ENCODE data around the gene OSBPL6. TPM values are rescaled to one million over a fixed set of nuclear protein-coding genes. Genes with fewer than 3 reads are reported as not detected.

The OSBPL6 gene
- total RNA-seq, 1 experiment from 2014 or later = 2.3 TPM

- intact Hi-C loops (cut with micrococcal nuclease; ENCODE audit: unreplicated experiment) = no loop called here
- no peak for DNase-seq
- no TSS peak for BruUV-seq (replicated peaks)
- no peak overlapping the region for H3K4me3 Mint-ChIP-seq (ENCODE audit: low read depth, unreplicated experiment)
- no peaks in the 10 kb centered on the region for H3K36me3 Mint-ChIP-seq (ENCODE audit: insufficient read depth, unreplicated experiment)
- CTCF ChIA-PET = interaction anchor here (0.6 to 1.1 kb wide), 2 partner anchors 40 to 44 kb away, joined by 3 to 4 read pairs; no protein-coding TSS in a partner anchor
- H3K27me3 Mint-ChIP-seq (ENCODE audit: unreplicated experiment) = no peaks in the 10 kb centered on the region
- H3K9me3 Mint-ChIP-seq (ENCODE audit: low read depth, unreplicated experiment) = no peaks in the 10 kb centered on the region
- no peak for TF ChIP-seq CTCF (IDR thresholded peaks at IDR 0.05; ENCODE audit: unreplicated experiment)
- no peak overlapping the region for H3K27ac Mint-ChIP-seq (ENCODE audit: unreplicated experiment)
- no peaks in the 10 kb centered on the region for H3K4me1 Mint-ChIP-seq (ENCODE audit: low read depth, unreplicated experiment)
Observed at GRCh38 chr2:178391701-178392100, 197.4 kb downstream of the OSBPL6 start.

- Mint-ChIP-seq H3K4me1 (ENCODE audit: low read depth, unreplicated experiment) (no peaks in the 10 kb centered on the region), H3K27me3 (ENCODE audit: unreplicated experiment) (no peaks in the 10 kb centered on the region), H3K9me3 (ENCODE audit: low read depth, unreplicated experiment) (no peaks in the 10 kb centered on the region), H3K27ac (ENCODE audit: unreplicated experiment) (no peak overlapping the region), H3K4me3 (ENCODE audit: low read depth, unreplicated experiment) (no peak overlapping the region), H3K36me3 (ENCODE audit: insufficient read depth, unreplicated experiment) (no peaks in the 10 kb centered on the region)
- intact Hi-C loops (cut with micrococcal nuclease; ENCODE audit: unreplicated experiment) = no loop called here
- no peak for TF ChIP-seq CTCF (IDR thresholded peaks at IDR 0.05; ENCODE audit: unreplicated experiment)
- CTCF ChIA-PET = interaction anchor here (0.6 to 1.1 kb wide), 2 partner anchors 41 to 43 kb away, joined by 3 to 4 read pairs; no protein-coding TSS in a partner anchor
- DNase-seq = no peak
- BruUV-seq (replicated peaks) = no TSS peak
Observed at GRCh38 chr2:178392215-178392614, 197.9 kb downstream of the OSBPL6 start.

- Mint-ChIP-seq H3K4me1 (ENCODE audit: low read depth, unreplicated experiment) (no peaks in the 10 kb centered on the region), H3K9me3 (ENCODE audit: low read depth, unreplicated experiment) (no peaks in the 10 kb centered on the region), H3K27me3 (ENCODE audit: unreplicated experiment) (no peaks in the 10 kb centered on the region), H3K4me3 (ENCODE audit: low read depth, unreplicated experiment) (no peak overlapping the region), H3K27ac (ENCODE audit: unreplicated experiment) (no peak overlapping the region), H3K36me3 (ENCODE audit: insufficient read depth, unreplicated experiment) (no peaks in the 10 kb centered on the region)
- intact Hi-C loops (cut with micrococcal nuclease; ENCODE audit: unreplicated experiment) = loop anchor here (5.0 kb wide), 1 partner anchor 283 kb away; the partner anchor contains the start of gene RBM45
- DNase-seq = no peak
- CTCF ChIA-PET = interaction anchor here (1.2 kb wide), 1 partner anchor 20 kb away, joined by 3 read pairs; no protein-coding TSS in a partner anchor
- no TSS peak for BruUV-seq (replicated peaks)
- TF ChIP-seq CTCF (IDR thresholded peaks at IDR 0.05; ENCODE audit: unreplicated experiment) = no peak
Observed at GRCh38 chr2:178394859-178395258, 200.5 kb downstream of the OSBPL6 start.

- Mint-ChIP-seq H3K36me3 (ENCODE audit: insufficient read depth, unreplicated experiment) (no peaks in the 10 kb centered on the region), H3K4me3 (ENCODE audit: low read depth, unreplicated experiment) (no peak overlapping the region), H3K27me3 (ENCODE audit: unreplicated experiment) (no peaks in the 10 kb centered on the region), H3K9me3 (ENCODE audit: low read depth, unreplicated experiment) (no peaks in the 10 kb centered on the region), H3K27ac (ENCODE audit: unreplicated experiment) (no peak overlapping the region), H3K4me1 (ENCODE audit: low read depth, unreplicated experiment) (no peaks in the 10 kb centered on the region)
- BruUV-seq (replicated peaks) = no TSS peak
- TF ChIP-seq CTCF (IDR thresholded peaks at IDR 0.05; ENCODE audit: unreplicated experiment) = no peak
- intact Hi-C loops (cut with micrococcal nuclease; ENCODE audit: unreplicated experiment) = loop anchor here (5.0 kb wide), 1 partner anchor 283 kb away; the partner anchor contains the start of gene RBM45
- no peak for DNase-seq
- CTCF ChIA-PET = interaction anchor here (1.2 kb wide), 1 partner anchor 20 kb away, joined by 3 read pairs; no protein-coding TSS in a partner anchor
Observed at GRCh38 chr2:178395295-178395694, 201.0 kb downstream of the OSBPL6 start.

Data from Calu3 (cell line).